Spleen (tissue), 11 donors: ENCODE measurements around the gene GAS7. TPM values are rescaled to one million over a fixed set of nuclear protein-coding genes. Genes with fewer than 3 reads are reported as not detected.

Source experiments
- DNase-seq: peaks from one replicate; pipeline ENCODE4 v3.0.0-alpha.2; 2020
- H3K27ac ChIP-seq, 8 donors: fragments of 200-600 bp; sonication (generic) in 7 of 8; 1 replicate in 4 of 8; 2 replicates in 4 of 8; pipeline versions ENCODE4 v1.5.0 to v1.8.0; 2016 to 2021; ENCODE audit warnings: inconsistent platforms in 4 of 8, mild to moderate bottlenecking in 4 of 8, moderate library complexity in 1 of 8
- H3K27me3 ChIP-seq, 7 donors: fragments of 200-600 bp; sonication (generic) in 6 of 7; replicated peaks in 1 of 7; 1 replicate in 4 of 7; 2 replicates in 3 of 7; pipeline versions ENCODE4 v1.5.0 to v1.8.0; 2016 to 2021; ENCODE audit warnings: inconsistent platforms in 3 of 7, mild to moderate bottlenecking in 1 of 7
- H3K36me3 ChIP-seq, 6 donors: fragments of 200-600 bp; sonication (generic) in 5 of 6; 1 replicate in 4 of 6; 2 replicates in 2 of 6; pipeline versions ENCODE4 v1.5.0 to v1.8.0; 2016 to 2021; ENCODE audit warnings: inconsistent platforms in 2 of 6
- H3K4me1 ChIP-seq, 6 donors: fragments of 200-600 bp; sonication (generic) in 5 of 6; 1 replicate in 3 of 6; 2 replicates in 3 of 6; pipeline versions ENCODE4 v1.5.0 to v1.8.0; 2016 to 2021; ENCODE audit warnings: inconsistent platforms in 3 of 6
- H3K4me3 ChIP-seq, 8 donors: fragments of 200-600 bp; sonication (generic) in 7 of 8; 1 replicate in 4 of 8; 2 replicates in 4 of 8; pipeline versions ENCODE4 v1.5.0 to v1.8.0; 2016 to 2021; ENCODE audit warnings: inconsistent platforms in 4 of 8, mild to moderate bottlenecking in 4 of 8, moderate library complexity in 2 of 8
- H3K9me3 ChIP-seq, 8 donors: fragments of 200-600 bp; sonication (generic) in 7 of 8; 1 replicate in 4 of 8; 2 replicates in 4 of 8; pipeline versions ENCODE4 v1.5.0 to v1.8.0; 2016 to 2021; ENCODE audit warnings: inconsistent platforms in 4 of 8
- CTCF ChIP-seq, 11 experiments: fragments of 200-600 bp in 7 of 11; fragments of 450-650 bp in 4 of 11; sonication (generic) in 4 of 11; IDR thresholded peaks in 8 of 11; conservative IDR thresholded peaks in 3 of 11; 1 replicate in 7 of 11; 2 replicates in 4 of 11; pipeline versions ENCODE4 v1.4.0 to v1.8.0; 2016 to 2021; ENCODE audit warnings: antibody characterized with exemption in 11 of 11, inconsistent platforms in 4 of 11, mild to moderate bottlenecking in 1 of 11
- POLR2A ChIP-seq, 3 donors: fragments of 450-650 bp; IDR thresholded peaks; one replicate each; pipeline ENCODE4 v1.5.1; 2017; ENCODE audit warnings: antibody characterized with exemption in 3 of 3, mild to moderate bottlenecking in 1 of 3
- POLR2AphosphoS5 ChIP-seq, 3 donors: sonication (generic); formaldehyde crosslinking; IDR thresholded peaks; one replicate each; pipeline ENCODE4 v1.5.1; 2017; ENCODE audit warnings: antibody characterized with exemption in 3 of 3
- WGBS, 5 donors: extraction: QIAGEN DNeasy Blood & Tissue Kit in 3 of 5; methylation state at CpG; one replicate each; pipeline versions ENCODE4 v1.1.5 to v1.1.7; 2013 to 2018; 5-methylcytosine and 5-hydroxymethylcytosine counted together
- intact Hi-C: fragments of 100-400 bp; cut with DNase I; formaldehyde crosslinking; loops from one replicate; pipeline ENCODE4 v1.15.0; 2023; ENCODE audit warnings: low total_unique reads
- polyA plus RNA-seq, 3 donors: library from polyadenylated mRNA; stranded (reverse); fragments of 200-250 nt; gene quantifications; one replicate each; pipeline ENCODE4 v1.2.1, GENCODE V29; 2013
- total RNA-seq, 7 donors: library from RNA; depleted of rRNA in 3 of 7; stranded (reverse); fragments of >200 nt in 3 of 7; fragmentation: NEBNext Ultra II Directional in 4 of 7; extraction: Animal tissue kit (Norgen Biotek cat#: 25700) in 4 of 7; gene quantifications; one replicate each; pipeline versions ENCODE4 v1.1.0 to v1.2.1, GENCODE V29; 2016 to 2021
- donor health status: healthy with polysubstance abuse.
- donor health status: DM: no; HTN: no; CAD: no; lungs with moderate emphysema.
- donor health status: DM: no; HTN: no; CAD: no.
- donor health status: Bipolar disorder and iron deficiency.
- donor health status: healthy.
- donor health status: DM: no; HTN: no; CAD: no.
- donor health status: DM: yes; HTN: yes; CAD: no.

Gene GAS7
- total and polyA plus RNA-seq, 10 donors = 4.1 to 127 (median 60.9) TPM

- no peak for DNase-seq
- Histone ChIP-seq H3K27me3 (no peaks in the 10 kb centered on the region), H3K4me3 (no peak overlapping the region), H3K9me3 (peaks cover 0 to 15% (median 11%) of the 10 kb centered on the region in 8 donors), H3K4me1 (peaks cover 0 to 13% (median 0%) of the 10 kb centered on the region in 6 donors), H3K36me3 (peaks cover 0 to 95% (median 22%) of the 10 kb centered on the region in 6 donors), H3K27ac (no peak overlapping the region)
- 56 to 79% (median 69%) methylated on average over 7 to 13 of the region's 13 CpGs for WGBS, 5 donors
- TF ChIP-seq POLR2AphosphoS5 (IDR thresholded peaks at IDR 0.05) = peak in 1 of 3 donors; percentile 57
- no peak for TF ChIP-seq POLR2A (IDR thresholded peaks at IDR 0.05)
- intact Hi-C loops = no loop called here
Measured at GRCh38 chr17:9942885-9943284, 255.5 kb downstream of the GAS7 start.

- intact Hi-C loops = no loop called here
- WGBS, 5 donors = 90 to 96% (median 94%) methylated on average over 13 of the region's 13 CpGs
- H3K4me1 ChIP-seq = peaks cover 0 to 21% (median 3%) of the 10 kb centered on the region in 6 donors
- DNase-seq = no peak
- peaks cover 0 to 100% (median 22%) of the 10 kb centered on the region in 6 donors for H3K36me3 ChIP-seq
- H3K9me3 ChIP-seq = peaks cover 0 to 16% (median 12%) of the 10 kb centered on the region in 8 donors
- H3K4me3 ChIP-seq = no peak overlapping the region
- TF ChIP-seq POLR2AphosphoS5 (IDR thresholded peaks at IDR 0.05) = no peak
- no peak for TF ChIP-seq CTCF (IDR thresholded peaks at IDR 0.05 in 8 of 11, conservative IDR thresholded peaks at IDR 0.05 in 3 of 11)
- TF ChIP-seq POLR2A (IDR thresholded peaks at IDR 0.05) = no peak
- H3K27me3 ChIP-seq = no peaks in the 10 kb centered on the region
- no peak overlapping the region for H3K27ac ChIP-seq
Measured at GRCh38 chr17:9941305-9941704, 257.1 kb downstream of the GAS7 start.

GRCh38 chr17:9940841-9941240, 257.6 kb downstream of the GAS7 start:
- Histone ChIP-seq H3K27ac (no peak overlapping the region), H3K36me3 (peaks cover 0 to 100% (median 22%) of the 10 kb centered on the region in 6 donors), H3K9me3 (peaks cover 0 to 16% (median 12%) of the 10 kb centered on the region in 8 donors), H3K4me1 (peaks cover 0 to 21% (median 3%) of the 10 kb centered on the region in 6 donors), H3K4me3 (no peak overlapping the region), H3K27me3 (no peaks in the 10 kb centered on the region)
- no peak for TF ChIP-seq POLR2A (IDR thresholded peaks at IDR 0.05)
- TF ChIP-seq POLR2AphosphoS5 (IDR thresholded peaks at IDR 0.05) = no peak
- 89 to 93% (median 92%) methylated on average over 9 of the region's 9 CpGs for WGBS, 5 donors
- intact Hi-C loops = no loop called here
- DNase-seq = no peak

GRCh38 chr17:9938764-9939163, 259.6 kb downstream of the GAS7 start:
- H3K36me3 ChIP-seq = peaks cover 0 to 100% (median 22%) of the 10 kb centered on the region in 6 donors
- H3K9me3 ChIP-seq = peaks cover 0 to 16% (median 12%) of the 10 kb centered on the region in 8 donors
- no peaks in the 10 kb centered on the region for H3K27me3 ChIP-seq
- 69 to 100% (median 83%) methylated on average over 1 of the region's 1 CpG for WGBS, 5 donors
- H3K4me1 ChIP-seq = peaks cover 0 to 21% (median 3%) of the 10 kb centered on the region in 6 donors
- no peak for TF ChIP-seq POLR2A (IDR thresholded peaks at IDR 0.05)
- TF ChIP-seq POLR2AphosphoS5 (IDR thresholded peaks at IDR 0.05) = no peak
- TF ChIP-seq CTCF (IDR thresholded peaks at IDR 0.05 in 8 of 11, conservative IDR thresholded peaks at IDR 0.05 in 3 of 11) = no peak
- DNase-seq = no peak
- intact Hi-C loops = no loop called here
- H3K27ac ChIP-seq = peak overlapping the region in 1 of 8 donors; percentile 58
- no peak overlapping the region for H3K4me3 ChIP-seq

GRCh38 chr17:9937901-9938300, 260.5 kb downstream of the GAS7 start:
- Histone ChIP-seq H3K4me1 (peaks cover 0 to 13% (median 3%) of the 10 kb centered on the region in 6 donors), H3K27ac (peak overlapping the region in 1 of 8 donors; percentile 58), H3K9me3 (peaks cover 0 to 16% (median 12%) of the 10 kb centered on the region in 8 donors), H3K27me3 (no peaks in the 10 kb centered on the region), H3K36me3 (peaks cover 0 to 100% (median 26%) of the 10 kb centered on the region in 6 donors), H3K4me3 (no peak overlapping the region)
- 89 to 97% (median 95%) methylated on average over 9 of the region's 9 CpGs for WGBS, 5 donors
- intact Hi-C loops = no loop called here
- no peak for DNase-seq
- TF ChIP-seq POLR2A (IDR thresholded peaks at IDR 0.05) (no peak), CTCF (IDR thresholded peaks at IDR 0.05 in 8 of 11, conservative IDR thresholded peaks at IDR 0.05 in 3 of 11) (no peak), POLR2AphosphoS5 (IDR thresholded peaks at IDR 0.05) (no peak)
